HG03103 (cell line): ENCODE results near the gene CCRL2.
"Not testable (repeated sequence)": the region's sequence is repeated elsewhere in the genome, so short reads cannot be mapped to it uniquely, and the experiment has no call there.

Experiments used
- ATAC-seq: cut with Tn5 transposase; IDR thresholded peaks from one replicate; pipeline ENCODE4 v1.9.1; 2021; ENCODE audit warnings: low read depth; ENCODE audit not compliant: unreplicated experiment

CCRL2 gene

DNA sequence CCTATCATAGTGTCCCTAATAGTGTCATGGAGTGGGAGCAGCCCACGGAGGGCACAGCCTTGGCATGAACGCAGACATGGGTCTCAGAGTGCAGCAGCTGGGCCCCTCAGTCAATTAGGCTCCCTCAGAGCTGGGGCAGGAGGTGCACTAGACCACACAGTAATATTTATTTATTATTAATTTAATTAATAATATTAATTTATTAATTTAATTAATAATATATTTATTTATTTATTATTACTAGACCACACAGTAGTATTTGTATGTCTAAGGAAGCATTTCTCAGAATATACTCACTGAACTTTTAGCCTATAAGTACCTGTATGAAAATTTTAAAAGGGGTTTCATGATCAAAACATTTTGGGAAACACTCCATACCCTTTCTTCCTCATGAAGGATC lies 5.5 kb upstream of the CCRL2 start:
- no peak for ATAC-seq

DNA sequence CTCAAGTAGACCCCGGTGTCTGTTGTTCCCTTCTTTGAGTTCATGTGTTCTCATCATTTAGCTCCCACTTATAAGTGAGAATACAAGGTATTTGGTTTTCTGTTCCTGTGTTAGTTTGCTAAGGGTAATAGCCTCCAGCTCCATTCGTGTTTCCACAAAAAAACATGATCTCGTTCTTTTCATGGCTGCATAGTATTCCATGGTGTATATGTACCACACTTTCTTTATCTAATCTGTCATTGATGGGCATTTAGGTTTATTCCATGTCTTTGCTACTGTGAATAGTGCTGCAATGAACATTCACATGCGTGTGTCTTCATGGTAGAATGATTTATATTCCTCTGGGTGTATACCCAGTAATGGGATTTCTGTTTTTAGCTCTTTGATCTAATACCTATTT lies 4.2 kb upstream of the CCRL2 start:
- ATAC-seq = not testable (repeated sequence)

DNA sequence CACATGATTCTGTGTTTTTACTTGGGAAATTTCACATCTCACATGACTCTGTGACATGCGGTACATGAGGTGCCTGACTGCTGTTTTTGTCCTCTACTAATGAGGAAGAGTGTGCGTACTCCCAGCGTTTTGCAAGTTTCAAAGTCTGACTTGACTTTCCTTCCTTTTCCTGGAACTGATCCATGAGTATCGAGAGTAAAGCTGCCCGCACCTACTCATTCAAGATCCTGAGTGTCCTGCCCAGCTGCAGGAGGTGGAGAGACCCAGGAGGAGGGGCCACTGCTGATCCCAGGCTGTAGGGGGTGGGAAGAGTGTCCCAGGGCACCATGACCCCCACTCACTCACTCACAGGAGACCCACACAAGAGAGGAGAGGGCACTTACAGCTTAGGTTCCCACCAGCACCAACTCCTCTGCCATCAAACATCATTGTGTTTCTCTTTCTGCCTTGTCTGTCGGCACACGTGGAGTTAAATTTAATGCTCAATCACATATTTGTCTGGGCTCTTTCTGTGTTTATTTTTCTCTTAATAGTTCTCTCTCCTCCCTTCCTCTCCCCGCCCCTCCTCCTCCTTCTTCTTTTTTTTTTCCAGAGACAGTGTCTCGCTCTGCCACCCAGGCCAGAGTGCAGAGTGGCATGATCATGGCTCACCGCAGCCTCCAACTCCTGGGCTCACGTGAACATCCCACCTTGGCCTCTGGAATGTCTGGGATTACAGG lies 1.6 kb upstream of the CCRL2 start:
- ATAC-seq = no peak

DNA sequence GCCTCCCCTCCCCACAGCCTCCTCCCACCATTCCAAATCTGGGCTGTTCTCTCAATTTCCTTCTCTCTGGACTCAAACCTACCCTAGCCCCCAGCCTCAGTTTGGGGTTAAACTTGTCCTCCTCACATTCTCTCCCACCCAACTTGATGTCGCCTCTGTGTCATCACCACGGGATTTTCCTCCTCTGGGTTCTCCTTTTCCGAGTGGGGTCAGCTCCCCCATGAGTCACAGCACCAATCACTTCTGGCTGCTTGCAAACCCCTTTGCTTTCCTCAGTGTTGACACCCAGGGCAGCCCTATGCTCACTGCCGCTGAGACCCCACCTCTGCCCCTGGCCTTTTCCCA lies 644 bp upstream of the CCRL2 start:
- ATAC-seq = no peak

DNA sequence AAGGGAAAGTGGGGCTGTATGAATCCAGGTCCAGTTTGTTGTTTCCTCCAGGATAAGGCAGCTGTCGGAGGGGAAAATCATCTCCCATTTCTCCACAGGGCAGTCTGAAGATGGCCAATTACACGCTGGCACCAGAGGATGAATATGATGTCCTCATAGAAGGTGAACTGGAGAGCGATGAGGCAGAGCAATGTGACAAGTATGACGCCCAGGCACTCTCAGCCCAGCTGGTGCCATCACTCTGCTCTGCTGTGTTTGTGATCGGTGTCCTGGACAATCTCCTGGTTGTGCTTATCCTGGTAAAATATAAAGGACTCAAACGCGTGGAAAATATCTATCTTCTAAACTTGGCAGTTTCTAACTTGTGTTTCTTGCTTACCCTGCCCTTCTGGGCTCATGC lies 911 bp downstream of the CCRL2 start:
- ATAC-seq = no peak

DNA sequence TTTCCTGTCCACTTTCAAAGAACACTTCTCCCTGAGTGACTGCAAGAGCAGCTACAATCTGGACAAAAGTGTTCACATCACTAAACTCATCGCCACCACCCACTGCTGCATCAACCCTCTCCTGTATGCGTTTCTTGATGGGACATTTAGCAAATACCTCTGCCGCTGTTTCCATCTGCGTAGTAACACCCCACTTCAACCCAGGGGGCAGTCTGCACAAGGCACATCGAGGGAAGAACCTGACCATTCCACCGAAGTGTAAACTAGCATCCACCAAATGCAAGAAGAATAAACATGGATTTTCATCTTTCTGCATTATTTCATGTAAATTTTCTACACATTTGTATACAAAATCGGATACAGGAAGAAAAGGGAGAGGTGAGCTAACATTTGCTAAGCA lies 1.8 kb downstream of the CCRL2 start:
- no peak for ATAC-seq

DNA sequence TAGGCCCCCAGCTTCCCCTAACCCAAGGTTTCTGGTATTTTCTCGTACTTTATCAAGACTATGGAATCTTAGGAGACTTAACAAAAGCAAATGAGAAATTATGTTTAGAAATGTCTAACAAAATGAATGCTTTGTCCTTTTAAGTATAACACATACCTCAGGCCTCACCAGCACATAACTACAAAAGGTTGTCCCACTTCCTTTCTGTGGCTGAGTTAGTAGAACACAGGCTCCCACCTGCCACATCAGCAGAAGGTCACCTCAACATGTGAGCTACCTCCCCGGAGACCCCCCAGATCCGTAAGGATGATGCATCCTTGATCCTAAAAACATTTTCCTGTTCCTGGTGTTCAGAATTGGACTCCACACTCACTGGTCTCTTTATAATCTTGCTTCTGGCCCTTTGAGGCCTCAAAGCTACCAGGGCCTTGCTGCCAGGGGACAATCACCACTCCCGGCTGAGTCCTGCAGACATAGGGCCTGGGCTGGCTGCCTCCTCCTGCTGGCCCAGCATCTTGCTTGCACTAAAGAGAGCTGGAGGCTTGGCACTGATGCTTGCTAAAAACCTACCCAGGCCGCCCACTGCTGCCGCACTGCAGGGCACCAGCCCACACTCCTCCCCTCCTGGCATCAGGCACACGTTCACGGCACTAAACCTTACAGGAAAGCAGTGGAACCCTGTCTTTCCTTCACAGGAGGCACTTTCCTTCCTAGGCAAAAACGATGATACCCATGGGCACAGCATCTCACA lies 2.9 kb downstream of the CCRL2 start:
- ATAC-seq = no peak

DNA sequence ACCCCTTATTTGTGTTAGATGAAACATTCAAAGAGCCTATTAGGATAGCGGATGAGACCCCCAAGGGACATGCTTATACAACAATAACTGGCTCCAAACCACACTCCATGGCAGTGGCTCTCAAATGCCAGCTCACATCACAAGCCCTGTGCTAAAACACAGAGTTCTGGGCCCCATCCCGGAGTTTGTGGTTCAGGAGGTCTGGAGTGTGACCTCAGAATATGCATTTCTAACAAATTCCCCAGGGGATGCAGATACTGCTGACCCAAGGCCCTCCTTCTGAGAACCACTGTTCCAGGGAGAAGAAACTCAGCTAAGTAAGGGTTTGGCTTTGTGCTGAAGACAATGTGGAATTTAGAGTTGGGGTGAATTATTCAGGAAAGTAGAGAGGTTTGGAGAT lies 3.6 kb downstream of the CCRL2 start:
- ATAC-seq = no peak

DNA sequence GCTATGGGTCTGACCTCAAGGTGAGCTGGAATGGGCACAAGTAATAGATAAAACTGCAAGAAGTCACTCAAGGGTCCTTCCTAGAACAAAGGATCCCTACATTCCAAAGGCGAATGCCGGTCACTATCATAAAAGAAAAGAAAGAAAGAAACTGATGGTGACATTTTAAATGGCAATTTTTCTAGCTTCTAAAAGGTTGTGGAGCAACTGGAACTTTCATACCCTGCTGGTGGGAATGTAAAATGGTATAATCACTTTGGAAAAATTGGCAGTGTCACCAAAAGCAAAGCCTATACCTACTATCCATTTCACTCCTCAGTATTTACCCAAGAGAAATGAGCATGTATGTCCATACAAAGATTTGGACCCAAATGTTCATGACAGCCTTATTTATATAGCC lies 4.2 kb downstream of the CCRL2 start:
- no peak for ATAC-seq

DNA sequence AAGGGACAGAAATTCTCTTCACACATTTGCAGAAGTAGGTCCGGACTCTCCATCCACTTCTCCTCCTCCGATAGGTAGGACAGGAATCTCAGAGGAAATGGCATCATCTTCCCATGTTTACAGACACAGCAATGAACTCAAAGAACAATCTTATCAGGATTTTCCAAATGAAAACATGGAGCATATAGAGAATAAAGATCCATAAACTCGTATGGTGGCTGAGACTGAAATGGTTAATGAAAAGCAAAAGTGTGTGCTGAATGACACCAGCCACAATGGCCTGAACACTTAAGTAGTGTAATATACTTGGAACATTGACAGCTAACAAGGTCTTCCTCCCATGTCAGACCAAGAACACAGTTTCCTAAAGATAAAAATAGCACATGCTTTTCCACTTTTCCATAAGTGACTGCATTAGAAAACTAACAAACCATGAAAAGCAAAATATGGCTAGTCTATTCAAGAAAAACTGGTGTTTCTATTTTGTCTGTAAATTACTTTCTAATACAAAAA lies 5.8 kb downstream of the CCRL2 start:
- no peak for ATAC-seq

DNA sequence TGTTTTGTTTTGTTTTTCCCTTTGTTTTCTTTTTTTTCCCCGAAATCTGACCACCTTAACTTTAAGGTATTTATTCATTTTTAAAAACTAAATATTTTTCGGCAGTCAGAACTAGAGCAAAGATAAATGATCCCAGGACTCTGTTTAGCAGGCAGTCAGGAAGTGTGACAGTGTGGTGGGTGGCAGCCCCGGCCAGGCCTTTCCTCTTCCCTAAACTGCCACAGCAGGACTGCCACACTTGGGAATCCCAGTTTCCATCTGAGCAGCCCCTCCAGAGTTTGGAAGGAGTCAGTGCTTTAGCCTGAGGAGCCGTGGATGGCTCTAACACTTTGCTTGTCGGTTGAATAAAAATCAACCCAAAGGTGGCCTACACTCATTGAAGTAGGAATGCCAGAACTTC lies 6.9 kb downstream of the CCRL2 start:
- ATAC-seq = no peak

DNA sequence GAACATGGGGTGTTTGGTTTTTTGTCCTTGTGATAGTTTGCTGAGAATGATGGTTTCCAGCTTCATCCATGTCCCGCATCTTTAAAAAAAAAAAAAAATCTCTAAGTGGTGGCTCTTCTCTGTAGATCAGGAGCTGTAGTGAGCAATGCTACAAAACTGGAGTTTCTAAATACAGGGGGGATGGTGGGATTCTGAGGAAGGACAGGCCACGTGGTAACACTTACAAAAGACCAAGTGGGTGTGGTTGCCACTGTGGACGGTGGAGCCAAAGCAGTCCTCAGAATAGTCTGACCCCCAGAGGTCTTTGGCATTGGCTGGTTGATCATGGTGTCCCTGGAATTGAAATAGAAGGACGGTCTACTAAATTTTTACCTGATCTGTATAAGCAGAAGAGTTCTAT lies 7.7 kb downstream of the CCRL2 start:
- no peak for ATAC-seq

DNA sequence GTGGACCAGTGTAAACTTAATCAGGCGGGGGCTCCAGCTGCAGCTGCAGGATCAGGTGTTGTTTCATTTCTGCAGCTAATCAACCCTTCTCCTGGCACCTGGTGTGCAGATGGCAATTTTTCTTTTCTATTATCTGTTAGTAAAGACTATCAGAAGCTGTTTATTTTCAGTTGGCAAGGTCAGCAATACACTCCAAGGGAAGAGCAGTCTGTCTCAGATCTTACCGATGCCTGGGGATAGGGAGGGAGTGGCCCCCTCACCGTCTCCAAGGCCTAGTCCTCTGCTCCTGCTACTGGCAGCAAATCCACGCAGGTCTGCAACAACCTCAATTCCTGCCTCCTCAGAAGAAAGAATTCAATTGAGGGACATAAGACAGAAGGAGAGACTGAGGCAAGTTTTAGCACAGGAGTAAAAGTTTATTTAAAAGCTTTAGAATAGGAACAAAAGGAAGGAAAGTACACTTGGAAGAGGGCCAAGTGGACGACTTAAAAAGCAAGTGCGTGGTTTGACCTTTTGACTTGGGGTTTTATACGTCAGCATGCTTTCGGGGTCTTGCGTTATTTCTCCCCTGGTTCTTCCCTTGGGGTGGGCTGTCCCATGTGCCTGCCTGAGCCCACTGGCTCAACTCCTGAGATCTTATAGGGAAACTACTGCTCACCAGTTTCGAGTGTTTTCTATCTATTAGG lies 9.2 kb downstream of the CCRL2 start:
- ATAC-seq = no peak

DNA sequence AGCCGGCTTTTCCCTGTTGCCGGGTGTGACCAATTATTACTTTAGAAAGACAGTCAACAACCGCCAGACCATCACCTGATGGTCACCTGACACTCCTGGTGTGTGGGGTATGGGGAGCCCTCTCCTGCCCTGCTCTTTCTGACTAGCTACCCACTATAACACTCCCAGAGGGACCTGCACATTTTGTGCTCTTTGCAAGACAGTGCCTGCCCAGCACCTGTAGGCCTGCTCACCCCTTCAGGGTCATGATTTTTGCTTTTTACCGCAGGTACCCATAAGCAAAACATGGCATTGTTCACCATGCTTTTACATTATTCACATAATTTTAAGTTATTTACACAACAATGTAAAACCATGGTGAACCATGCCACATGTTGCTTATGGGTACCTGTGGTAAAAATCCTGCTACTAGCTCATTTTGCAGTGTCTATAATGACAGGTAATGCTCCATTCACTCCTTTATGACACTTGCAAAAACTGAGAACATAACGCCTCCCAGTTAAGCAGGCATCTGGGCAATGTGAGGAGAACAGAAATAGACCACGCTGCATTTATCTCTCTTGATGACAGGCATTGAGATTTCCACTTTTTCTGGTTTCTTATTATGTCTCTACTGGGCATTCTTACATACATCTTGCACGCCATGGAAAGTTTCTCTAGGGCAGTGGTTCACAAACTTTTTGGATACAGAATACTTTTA lies 9.9 kb downstream of the CCRL2 start:
- no peak for ATAC-seq

DNA sequence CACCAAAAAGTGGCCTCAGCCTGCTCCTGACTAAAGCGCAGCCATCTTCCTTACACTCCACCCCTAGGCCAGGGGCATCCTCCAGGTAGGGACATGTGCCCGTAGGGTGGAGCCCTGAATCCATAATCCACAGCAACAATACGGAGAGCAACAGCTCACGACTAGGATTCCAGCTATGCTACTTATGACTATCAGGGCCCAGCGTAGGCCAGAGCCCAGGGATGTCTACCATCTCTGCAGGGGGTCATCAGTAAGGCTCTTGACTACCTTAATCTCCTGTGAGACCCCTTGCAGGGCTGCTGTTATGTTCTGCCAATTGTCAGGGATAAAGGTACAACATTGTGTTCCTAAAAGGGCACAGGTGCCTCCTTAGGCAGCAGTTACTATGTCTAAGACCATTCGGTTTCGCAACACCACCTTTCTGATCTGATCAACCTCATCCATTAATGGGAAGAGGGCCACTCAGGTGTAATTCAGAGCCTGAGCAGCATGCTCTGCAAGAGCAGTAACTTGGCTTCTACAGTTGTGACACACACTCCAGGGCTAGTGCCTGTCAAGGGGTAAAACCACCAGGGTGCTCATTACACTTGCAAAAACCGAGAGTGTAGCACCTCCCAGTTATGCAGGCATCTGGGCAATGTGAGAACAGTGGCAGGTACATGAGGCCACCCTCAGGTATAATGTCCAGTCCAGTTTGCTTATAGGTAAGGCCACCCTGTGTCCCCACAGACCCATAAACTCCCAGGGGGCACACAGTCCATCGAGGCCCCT lies 11.0 kb downstream of the CCRL2 start:
- ATAC-seq = no peak

DNA sequence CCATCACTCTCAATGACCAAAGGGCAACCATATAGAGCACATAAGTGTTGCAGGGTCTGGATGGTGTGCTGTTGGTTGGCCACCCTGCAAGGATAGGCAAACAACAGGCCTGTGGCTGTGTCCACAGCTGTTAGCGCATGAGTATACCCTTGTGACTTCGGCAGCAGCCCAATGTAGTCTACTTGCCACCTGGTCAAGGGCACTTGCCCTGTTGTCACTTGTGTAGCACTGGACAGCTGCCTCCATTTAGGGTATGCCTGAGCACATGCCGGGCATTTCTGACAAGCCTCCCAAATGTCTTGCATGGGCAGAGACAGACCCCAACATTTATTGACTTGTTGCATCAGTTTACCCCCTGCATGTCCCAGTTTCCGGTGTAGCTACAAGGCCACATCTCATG lies 12.8 kb downstream of the CCRL2 start:
- ATAC-seq = no peak

DNA sequence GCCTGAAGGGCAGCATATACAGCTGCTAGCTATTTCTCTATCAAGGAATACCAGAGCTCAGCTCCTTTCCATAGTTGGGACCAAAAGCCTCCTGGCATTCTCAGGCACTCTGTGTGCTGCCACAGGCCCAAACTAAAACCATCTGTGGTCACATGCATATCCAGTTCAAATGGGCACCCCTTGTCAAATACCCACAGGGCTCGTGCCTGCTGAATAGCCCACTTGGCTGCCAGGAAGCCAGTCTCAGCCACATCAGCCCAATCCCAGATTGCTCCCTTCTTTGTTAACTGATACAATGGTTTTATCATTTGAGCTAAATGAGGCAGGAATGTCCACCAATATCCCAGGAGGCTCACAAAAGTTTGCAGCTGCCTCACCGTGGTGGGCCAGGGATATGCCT lies 13.9 kb downstream of the CCRL2 start:
- no peak for ATAC-seq

DNA sequence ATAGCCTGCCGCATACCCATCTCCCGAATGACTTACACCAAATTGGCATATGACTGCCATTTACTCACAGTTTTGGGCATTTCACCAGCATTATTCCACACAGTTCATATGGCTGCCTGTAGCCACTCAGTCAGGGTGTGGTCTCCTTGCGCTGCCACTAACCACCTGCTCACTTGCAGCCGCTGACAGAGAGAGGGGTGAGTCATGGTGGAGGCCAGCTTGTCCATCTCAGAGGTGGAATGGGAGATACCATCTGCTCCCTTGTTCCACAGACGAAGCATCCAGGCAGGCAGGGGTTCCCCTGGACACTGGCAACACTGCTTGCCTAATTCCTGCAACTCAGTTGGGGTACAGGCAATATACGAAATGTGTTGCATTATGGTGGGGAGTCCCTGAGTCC lies 15.6 kb downstream of the CCRL2 start:
- ATAC-seq = no peak

DNA sequence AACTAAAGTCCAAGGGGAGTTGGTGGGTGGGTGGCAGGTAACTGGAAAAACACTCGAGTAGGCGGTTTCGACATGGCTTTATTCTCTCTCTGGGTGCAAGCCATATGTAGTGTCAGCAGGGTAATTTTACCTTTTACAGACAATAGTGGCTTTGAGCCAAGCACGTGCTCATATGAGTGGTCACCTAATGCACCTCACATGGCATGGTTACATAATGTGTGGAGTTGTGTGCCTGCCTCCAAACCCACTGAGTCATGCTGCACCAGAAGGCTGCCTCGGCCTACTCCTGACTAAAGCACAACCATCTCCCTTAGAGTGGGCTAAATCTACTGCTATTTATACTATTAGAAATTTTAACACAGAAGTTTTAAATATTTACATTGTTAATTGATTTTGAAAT lies 16.5 kb downstream of the CCRL2 start:
- ATAC-seq = no peak

DNA sequence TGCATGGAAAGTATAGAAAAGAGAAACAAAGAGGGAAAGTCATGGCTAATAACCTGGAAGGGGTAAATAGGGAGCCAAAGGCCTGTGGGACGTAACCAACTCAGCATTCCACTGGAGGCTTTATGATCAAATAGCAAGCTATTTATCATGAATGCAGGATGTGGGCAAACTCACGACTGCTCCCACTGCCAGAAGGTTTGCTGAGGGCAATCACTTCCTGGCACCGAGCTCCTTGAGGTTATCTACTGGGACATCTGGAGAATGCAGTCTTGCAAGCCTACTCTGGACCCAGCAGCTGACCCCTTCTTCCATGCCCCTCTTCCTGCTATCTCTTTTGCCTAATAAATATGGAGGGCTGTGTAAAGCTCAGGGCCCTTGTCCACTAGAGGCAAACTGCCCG lies 19.4 kb downstream of the CCRL2 start:
- not testable (repeated sequence) for ATAC-seq
